ENCODE data around the gene ESRRG.

ESRRG gene

DNA sequence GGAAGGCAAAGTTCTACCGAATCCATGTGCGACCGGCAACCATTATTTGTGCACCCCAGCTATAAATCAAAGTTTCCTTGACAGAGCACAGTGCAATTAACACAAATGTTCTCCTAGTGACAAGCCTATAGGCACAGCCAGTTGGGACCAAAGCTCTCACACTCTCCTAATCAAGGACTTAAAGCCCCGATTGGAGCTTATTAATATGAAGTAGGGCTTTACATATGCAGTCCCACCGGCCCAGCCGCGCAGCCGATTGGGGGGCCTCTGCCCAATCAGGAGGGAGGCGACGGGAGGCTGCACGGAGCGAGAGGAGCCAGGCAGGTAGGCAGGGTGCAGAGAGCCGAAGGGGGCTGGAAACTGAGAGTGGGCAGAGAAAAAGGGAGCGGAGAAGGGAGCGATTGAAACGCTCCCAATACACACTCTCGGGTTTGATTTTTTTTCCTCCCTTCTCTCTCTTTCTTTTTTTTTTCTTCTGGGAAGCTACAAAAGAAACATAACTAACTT is at the start of gene ESRRG:
TSS of gene ESRRG (minus strand) at position 156 of the 507 bp plus-strand sequence. CDS start at position 26, 130 bp downstream.
- no peak for DNase-seq (ENCODE audit: low spot score)

DNA sequence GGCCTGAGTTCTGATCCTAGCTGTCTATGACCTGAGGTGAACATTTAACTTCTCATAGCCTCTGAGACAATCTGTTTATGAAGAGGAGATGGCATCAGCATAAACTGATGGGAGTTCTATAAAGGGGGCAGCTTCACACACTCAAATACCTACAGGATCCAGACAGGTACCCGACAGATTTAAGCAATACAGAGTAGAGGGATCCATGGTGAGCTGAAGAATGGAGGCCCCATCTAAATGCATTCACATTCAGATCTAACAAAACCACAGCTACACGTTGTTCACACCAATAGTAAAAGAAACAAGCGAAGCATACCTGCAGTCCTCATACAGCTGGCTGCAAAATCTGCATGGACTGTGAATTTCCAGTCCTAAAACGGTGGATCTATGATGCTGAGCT is 48.7 kb upstream of the ESRRG start:
- no peak for DNase-seq (ENCODE audit: low spot score)

DNA sequence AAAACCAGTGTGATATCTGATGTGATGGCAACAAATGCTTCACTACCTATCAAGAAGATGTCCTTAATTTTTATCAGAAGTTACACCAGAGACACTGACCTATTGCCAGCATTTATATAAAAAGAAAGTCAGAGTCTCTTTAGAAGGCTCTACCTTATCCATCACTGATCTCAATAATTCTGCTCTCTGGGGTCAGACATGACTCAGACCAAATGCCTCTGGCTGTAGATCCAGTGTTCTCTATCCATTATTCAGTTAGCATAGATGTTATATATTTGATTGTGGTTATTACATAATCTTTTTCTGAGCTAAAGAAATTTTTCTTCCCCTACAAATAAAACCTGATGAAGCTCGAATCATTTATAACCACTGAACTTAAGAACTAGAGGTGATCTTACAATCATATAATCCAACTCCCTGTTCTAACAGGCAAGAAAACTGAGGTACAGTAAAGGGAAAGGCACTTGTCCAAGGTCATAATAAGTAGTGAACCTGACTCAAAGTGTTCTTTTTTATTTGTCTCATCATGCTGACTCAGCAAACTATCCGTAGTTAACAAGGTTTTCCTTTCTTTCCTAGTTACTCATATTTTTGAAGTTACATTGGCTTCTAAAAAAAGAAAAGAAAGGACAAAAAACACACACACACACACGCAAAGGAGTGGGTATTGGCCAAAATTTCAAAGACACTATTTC is 43.6 kb upstream of the ESRRG start:
- no peak for DNase-seq (ENCODE audit: low spot score)

DNA sequence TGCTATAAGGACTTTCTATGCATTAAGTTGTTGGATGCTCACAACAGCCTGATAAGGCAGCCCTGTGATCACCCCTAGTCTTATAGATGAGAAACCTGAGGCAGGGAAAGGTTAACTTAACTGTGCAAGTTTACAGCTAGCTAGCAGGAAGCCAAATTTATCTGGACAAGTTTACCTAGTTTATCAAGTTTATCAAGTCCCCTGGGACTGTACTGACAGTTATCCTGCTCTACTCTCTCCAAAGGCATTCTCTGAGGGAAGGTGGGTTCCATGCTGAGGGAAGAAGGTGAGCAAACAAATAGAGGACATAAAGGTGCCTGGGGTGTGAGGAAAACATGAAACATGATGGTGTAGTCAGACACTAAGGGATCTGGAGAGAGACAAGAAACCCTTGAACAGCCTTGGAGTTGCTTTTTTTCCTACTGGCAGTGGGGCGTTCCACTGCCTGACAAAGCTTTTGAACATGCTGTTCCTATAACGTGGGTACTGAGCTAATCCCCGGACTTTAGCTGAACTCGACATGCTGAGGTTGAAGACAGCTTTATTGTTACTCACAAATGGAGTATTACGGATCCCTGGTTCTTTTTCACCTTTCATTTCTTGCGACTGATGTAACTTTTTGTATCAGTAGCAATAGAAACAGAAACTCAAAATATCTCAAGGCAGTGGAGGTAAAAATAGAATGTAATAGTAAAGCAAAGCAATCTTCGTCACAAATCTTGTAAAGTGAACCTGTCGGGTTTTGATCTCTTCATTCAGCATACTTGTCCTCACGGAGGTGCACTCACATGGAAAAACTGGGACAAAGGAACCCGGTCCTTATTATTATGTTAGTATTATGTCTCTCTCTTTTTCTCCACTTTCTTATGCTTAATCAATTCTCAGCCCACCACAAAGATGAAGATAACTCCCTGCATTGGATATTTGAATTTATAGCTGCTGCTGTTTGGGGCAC is 42.4 kb upstream of the ESRRG start:
- no peak for DNase-seq (ENCODE audit: low spot score)

DNA sequence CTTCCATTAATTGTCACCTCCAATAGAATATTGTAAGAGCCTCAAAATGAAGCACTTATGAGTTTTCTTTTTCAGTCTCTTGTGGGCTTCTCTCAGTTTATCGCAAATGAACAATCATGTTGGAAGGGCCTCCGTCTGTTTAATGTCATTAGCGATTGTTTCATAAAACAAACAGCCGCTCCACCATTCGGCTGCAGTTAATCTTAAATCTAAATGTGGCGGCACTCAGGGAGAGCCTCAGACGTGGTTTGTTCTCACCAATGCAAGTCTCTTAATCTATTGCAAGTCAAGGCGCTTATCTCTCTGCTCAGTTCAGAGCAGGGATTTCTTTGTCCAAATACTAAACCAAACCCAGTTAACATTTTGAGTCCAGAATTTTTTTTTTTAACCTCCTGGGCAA is 34.9 kb upstream of the ESRRG start:
- DNase-seq (ENCODE audit: low spot score), result no peak

DNA sequence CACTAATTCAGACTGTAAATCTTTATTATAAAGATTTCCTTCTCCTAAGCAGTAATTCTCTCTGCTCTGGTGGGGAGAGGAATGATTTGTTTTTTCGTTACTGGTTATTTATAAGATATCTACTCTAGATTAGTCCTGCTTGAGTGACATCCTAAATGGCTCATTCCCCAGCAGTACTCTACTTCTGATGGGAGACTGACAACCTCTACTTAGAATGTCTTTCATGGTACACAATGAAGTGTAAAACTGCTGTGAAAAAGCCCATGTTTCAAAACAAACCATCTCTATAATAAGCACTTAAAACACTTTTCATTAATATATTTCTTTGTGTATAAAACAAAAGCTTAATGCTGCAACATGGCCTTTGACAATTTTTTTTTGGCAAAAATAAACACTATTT is 33.9 kb upstream of the ESRRG start:
- DNase-seq (ENCODE audit: low spot score), result no peak

DNA sequence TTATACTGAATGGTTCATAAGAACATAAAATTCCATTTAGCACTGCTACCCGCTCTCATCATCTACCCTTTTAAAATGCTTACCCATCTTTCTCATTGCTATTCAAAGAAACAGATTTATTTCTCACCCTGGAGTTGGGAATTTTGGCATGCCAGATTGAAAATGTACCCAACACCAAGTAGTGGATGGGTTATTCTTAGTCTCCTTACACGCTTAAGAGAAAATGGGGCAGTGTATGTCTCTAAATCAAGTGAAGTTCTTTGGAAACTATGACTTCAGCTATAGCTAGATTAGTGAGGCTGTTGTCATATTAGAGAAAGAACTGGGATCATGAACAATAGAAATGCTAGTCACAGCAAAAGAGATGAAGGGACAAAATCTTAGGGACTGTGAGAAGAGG is 27.7 kb upstream of the ESRRG start:
- no peak for DNase-seq (ENCODE audit: low spot score)

DNA sequence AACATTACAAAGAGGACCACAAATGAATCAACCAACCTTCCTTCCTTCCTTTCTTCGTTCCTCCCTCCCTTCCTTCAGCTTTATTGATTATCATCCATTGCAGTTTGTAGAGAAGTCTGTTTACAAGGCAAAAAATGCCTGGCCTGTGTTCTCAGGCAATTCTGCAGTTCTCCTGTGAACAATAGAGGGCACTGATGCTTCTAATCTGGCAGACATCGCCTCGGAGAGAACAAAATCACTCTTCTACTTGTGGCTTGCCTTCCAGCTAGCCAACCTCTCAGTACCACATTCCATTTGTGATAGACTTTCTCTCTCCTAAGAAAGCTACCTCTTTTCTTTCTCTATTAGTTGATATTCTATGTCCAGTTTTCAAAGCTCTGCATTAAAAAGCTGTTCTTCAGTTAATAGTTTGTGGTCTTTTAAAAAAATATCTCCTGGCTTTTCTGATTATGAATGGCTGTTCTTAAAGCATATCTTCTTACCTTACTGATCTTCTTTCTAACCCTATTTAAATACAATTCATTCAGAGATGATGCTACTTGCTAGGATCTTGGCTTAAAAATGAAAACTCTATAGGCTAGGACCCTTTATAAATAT is 26.9 kb upstream of the ESRRG start:
- DNase-seq (ENCODE audit: low spot score), result peak; percentile 25

DNA sequence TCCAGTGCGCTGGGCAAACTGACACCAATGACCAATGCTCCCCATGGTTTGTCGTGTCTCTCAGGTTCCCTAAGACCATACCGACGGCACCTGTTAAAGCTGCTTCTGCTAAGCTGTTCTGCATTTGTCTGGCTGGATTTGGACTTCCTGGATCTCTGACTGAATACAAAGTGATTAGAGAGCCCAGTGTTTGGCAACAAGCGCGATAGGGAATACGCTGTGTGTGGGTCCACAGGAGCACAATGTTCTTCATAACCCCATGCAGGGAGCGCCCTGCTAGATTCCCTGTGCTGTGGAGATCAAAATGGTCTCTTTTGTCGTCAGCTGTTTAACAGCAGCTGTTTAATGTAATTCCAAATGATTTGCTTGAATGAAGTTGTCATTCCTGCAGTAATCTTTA is 26.0 kb upstream of the ESRRG start:
- DNase-seq (ENCODE audit: low spot score), result no peak

DNA sequence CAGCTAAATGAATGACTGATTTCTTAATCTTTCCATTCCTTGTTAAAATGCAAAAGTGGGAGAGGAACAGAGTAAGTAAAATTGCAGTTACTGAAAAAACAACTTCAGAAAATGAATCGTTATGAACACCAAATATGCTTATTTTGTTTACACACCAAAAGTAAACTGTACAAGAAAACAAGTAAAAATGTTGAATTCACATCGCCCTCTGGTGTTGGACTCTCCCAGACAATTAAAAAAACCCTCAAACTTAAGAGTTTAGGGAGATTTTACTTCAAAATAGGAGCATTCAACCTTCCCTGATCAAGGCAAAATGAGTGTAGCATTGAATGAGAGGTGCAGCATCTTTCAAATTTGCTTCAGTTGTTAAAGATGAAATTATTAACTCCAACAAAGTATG is 19.4 kb upstream of the ESRRG start:
- no peak for DNase-seq (ENCODE audit: low spot score)

DNA sequence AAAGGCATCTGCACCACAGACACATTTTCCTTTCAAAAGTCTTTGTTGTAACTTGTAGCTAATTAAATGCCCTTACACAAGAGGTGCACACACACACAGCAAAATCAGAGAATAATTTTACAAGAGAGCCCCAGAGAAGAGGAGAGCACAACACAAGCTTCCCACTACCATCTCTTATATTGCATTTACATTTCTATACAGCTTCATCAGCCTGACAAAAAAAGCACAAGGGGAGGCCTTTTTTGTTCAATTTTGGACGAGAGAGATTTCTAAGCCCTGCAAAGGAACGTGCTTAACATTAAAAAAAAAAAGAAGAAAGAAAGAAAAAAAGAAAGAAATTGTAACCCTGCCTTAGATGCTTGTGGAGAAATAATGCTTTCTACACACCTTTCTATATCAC is 17.1 kb upstream of the ESRRG start:
- no peak for DNase-seq (ENCODE audit: low spot score)

DNA sequence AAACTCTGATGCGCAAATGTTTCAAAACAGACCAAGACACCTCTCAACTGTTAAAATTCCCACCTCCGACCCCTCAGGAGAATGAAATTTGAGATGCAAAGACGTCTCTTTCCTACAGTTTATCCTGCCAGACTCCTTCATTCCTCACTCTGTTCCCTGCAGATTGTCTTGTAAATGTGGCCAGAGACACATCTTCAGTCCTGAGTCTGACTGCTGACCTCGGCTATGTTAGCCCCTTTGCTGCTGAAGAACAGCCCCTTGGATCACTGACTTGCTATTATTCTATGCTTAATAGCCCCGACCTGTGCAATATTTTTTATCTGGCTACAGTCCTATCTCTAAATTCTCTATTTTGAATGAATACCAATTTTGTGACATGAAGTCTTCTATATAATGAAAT is 16.6 kb upstream of the ESRRG start:
- DNase-seq (ENCODE audit: low spot score), result no peak

DNA sequence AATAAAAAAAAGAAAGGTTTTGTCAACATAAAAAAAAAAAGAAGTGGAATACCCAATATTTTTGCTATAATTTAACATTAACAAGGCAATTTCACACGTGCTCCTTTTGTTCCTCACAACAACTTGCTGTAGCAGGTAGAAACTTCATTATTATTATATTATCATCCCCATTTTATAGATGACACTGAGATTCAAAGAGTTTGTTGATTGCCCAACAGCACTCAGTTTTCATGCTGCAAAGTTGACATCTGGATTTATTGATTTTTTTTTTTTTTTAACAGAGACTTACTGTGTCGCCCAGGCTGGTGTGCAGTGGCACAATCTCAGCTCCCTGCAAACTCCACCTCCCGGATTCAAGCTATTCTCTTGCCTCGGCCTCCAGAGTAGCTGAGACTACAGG is 8.9 kb upstream of the ESRRG start:
- no peak for DNase-seq (ENCODE audit: low spot score)

DNA sequence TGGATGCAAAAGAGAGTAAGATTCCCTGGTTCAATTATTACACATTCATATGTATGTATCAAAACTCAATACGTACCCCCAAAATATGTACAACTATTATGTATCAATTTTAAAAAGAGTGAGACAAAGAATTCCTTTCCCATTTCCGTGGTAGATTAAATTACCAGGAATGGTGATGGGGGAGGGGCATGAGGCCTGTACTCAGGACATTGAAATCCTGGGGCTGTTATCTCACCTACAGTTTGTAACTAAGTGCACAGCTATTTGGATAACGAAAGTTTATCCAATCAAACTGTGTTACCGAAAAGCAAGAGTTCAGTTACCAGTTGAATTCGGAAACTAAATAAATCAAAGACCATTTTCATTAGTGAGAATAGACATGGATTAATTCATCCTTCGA is 8.3 kb upstream of the ESRRG start:
- no peak for DNase-seq (ENCODE audit: low spot score)

DNA sequence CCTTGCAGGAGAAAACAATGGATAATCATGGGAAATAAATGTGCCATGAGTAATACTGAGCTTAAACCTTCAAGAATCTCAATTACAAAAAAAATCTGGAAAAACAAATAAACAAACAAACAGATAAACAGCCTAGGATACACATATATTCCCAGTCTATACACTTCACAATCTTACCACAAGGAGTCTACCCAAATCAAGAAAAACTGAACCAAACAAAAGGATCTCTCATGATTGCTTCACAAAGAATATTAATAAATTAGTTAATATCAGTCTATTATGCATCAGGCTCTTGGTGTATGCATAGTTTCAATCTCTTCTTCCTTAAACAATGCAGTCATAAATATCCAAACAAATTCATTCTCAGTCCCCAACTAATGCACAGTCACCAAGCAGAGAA is 3.2 kb upstream of the ESRRG start:
- no peak for DNase-seq (ENCODE audit: low spot score)

DNA sequence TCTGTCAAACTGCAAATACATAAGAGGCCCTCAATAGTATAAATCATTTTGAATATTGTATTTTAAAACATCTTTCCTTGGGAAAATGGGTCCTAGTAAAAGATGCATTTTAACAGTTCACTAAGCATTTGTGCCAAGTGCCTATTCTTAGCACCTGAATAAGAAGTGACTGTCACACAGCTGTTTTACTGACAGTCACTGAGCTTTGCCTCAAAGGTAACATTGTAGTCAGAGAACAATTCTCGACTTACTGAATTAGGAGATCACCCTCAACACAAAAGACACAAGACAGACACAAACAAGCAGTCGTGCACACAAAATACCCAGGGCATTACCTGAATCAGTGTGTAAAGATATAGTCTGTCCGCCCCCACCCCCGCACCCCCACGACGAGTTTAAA is 408 bp downstream of the ESRRG start:
- DNase-seq (ENCODE audit: low spot score), result no peak

DNA sequence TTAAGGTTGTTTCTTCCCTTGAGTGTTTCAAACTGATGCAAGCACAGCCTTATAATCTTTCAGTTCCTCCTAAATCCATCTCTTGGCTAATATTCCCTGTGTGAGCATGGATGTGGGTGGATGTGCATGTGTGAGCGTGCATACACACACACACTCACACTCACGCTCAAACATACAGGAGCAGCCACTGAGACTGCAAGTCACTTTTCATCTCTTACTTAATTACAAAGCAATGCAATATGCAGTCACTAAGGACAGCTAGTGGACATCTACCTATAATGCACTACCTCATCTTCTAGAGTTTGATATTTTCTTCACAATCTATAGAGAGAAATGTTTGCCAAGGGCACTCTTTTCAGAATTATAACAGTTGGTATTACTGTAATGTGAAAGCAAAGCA is 1.4 kb downstream of the ESRRG start:
- DNase-seq (ENCODE audit: low spot score), result no peak

DNA sequence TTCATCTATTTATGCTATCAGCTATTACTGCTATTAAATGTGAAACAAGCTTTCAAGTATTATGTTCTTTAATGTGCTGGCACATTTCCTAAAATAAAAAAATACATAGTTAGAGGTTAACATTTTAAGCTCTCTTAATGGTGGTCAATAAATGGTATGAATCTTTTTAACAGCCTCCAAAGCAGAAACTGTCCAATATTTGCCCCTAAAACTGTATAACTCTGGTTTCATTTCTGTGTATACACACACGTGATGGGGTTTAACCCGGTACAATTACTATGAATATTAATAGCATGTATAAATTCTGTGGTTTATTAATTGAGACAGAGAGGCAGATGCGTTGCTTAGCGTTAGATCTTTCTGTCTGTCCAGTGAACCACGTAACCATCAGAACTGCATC is 2.2 kb downstream of the ESRRG start:
- DNase-seq (ENCODE audit: low spot score), result no peak

DNA sequence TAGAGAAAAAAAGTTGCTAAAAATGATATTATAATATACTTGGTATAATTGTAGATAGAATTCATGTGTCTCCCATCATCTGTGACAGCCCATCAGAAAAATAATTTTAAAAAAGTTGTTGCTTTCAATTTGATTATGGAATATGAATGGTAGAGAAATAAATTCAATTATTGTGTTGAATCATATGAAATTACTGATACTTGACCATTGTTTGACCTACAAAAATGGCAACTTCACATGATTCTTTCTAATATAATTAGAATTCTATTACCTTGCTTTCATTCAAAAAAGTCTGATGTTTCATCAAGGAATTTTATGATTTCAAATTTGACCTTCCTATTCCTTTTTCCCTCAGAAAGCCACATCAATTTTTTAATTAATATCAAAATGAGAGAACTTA is 11.5 kb downstream of the ESRRG start:
- no peak for DNase-seq (ENCODE audit: low spot score)

DNA sequence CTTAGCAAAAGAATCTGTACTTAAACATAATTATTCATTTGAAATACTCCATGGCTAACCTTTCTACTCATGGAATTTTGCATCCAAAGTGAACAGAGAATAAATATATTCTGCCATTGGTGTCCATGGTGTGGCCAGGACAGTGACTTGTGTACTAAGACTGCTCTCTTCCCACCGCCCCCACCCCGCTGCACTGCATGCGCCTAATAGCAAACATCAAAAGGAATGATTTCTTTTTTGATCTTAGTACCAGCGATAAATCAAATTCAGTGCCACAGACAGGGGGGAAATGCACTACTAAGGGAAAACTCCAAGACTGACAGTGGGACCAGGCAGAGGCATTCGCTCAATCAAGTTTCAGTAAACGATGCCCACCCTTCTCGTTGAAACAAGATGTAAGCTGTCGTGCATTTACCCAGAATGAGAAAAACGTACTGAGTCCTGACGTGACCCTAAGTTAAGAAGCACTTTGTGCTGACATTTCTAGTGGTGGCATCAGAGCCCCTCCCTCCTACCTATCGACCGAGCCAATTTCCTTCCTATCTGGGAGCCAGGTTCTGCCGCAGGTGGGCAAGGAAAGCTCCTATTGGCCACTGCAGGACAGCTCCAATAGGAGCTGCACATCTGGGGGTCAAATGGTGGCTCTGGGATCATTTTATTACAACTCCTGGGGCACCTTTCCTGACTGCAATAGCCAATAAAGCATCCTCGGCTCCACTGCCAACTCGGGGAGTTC is 12.5 kb downstream of the ESRRG start:
- no peak for DNase-seq (ENCODE audit: low spot score)

DNA sequence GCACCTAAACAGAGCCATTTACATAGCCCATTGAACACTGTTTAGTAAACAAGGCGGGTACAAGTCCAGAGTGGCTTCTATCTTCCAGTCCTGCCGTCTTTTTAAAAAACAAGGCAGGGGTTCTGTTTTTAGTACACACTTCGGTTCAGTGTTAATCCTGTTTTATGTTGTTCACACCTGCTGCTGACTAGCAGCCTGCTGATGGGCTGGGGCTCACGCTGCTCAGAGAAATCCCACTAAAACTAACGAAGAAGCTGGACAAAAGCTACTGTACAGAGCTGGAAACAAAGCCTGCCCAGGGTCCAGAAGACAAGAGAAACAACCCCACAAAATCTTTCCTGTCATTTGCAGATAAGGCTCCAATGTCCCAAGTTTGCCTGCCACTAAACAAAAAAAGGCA is 13.2 kb downstream of the ESRRG start:
- no peak for DNase-seq (ENCODE audit: low spot score)

DNA sequence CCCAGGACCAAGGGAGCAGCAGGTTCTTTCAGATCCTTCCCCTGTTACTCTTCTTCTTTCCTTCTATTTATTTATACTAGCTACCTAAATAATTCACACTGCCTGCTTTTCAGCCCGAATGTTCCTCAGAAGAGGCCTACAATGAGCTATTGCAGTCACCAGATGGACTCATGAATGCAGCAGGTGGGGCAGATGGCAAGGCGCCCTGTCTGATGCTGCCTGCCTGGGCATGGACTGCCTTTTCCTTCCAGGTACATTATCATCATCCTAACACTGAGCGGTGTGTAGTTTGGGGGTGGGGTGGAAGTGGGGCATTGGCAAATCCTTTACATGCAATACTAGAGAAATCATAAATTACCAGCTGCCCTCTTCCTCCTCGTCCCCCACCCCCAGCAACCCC is 17.6 kb downstream of the ESRRG start:
- no peak for DNase-seq (ENCODE audit: low spot score)
